HG02870 (cell line): ENCODE data around the gene LSS.
A peak's percentile ranks its signal among the peaks of the same experiment; 100 is the strongest.

ENCODE experiments used
- ATAC-seq: cut with Tn5 transposase; IDR thresholded peaks from one replicate; pipeline ENCODE4 v1.9.1; 2021; ENCODE audit warnings: mild to moderate bottlenecking, moderate library complexity; ENCODE audit not compliant: unreplicated experiment

The LSS gene

GRCh38 chr21:46228345-46229051, at the start of gene LSS:
TSS of gene LSS (minus strand) at chr21:46228774. CDS start at chr21:46228745, 29 bp downstream.
- peak; percentile 69 for ATAC-seq

DNA sequence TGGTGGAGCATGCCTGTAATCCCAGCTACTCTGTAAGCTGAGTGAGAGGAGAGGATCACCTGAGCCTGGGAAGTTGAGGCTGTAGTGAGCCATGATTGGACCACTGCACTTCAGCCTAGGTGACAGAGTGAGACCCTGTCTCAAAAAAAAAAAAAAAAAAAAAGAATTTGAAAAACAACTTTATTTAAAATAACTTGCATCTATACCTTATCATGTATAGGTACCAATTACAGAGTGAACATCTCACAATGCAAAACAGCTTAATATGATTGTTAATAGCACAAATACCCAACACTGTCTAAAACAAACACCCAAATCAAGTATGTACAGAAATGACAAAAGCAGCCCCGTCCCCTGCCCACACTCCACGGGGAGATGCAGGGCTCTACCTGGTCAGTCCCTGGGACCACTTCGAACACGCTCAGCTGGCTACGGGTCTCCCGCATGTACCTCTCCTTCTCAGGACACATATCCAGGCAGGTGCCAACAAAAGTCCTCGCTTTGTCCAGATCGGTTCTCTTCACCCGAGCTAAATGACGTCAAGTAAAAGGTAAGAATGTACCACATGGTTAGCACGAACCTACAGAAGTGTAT, 46.3 kb upstream of the LSS start:
- ATAC-seq, result no peak

DNA sequence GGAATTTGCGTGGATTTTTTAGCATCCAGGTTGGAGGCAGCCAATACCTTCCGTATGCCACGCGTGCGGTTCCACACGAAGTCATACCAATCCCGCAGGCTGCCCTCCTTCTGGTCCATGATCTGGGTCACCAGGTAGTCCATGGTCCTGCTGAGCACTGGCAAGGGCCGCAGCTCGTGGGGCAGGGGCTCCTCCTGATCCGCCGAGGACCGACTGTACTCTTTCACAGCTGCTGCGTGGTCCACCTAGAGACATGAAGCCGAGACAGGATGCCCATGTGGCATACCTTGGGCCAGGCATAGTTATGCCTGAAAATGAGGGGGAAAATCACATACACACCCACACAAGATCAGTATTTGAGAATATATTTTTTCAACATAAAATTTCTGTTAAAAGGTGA, 44.8 kb upstream of the LSS start:
- no peak for ATAC-seq

DNA sequence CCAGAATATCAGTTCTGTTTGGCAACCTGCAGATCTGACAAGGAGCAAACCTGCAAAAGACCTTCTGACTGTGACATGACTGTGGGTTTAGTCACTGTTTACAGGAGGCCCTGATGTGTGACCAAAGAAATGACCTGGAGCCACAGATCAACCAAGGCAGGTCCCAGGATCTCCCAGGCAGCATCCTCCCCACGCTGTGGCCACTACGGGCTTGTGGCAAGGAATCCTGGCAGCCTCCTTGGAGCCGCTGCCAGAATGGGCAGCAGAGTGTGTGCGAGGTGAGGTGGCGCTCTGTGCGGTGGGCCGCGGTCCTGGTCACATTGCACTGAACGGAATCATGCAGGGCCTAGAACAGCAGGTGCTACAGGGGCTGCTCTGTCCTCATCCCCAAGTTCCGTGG, 40.9 kb upstream of the LSS start:
- no peak for ATAC-seq

DNA sequence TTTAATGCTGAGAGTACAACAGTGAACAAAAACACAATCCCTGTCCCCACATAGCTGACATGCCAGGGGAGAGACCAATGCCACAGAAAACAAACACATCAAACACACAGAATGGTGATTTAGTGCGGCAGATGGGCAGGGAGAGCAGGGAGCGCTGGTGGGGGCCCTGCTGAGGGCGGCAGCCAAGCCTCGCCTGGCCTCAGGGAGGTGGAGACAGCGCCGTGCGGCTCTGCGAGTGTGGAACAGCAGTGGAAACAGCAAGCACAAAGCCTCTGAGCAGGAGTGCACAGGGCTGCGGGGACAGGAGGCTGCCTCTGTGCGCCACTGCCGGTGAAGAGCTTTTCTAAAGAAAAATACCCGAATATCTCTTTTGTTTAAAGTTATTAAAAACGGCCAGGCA, 39.8 kb upstream of the LSS start:
- ATAC-seq, result no peak

DNA sequence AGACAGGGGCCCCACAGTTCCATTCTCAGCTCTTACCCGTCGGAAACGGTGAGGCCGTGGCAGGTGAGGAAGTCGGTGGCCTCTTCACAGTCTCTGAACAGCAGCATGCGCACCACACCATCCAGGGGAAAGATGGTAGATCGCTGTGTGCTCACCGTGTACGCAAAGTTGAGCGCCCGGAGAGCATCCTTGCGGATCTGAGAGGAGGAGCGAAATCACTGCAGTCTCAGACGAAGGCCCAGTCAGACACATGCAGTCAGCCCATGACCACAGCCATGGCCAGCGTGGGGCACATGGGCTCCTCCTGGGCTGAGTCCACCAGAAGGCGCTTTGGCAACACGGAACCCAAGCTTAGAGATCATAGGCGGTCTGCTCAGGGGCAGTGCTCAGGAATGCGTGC, 38.4 kb upstream of the LSS start:
- ATAC-seq, result no peak

DNA sequence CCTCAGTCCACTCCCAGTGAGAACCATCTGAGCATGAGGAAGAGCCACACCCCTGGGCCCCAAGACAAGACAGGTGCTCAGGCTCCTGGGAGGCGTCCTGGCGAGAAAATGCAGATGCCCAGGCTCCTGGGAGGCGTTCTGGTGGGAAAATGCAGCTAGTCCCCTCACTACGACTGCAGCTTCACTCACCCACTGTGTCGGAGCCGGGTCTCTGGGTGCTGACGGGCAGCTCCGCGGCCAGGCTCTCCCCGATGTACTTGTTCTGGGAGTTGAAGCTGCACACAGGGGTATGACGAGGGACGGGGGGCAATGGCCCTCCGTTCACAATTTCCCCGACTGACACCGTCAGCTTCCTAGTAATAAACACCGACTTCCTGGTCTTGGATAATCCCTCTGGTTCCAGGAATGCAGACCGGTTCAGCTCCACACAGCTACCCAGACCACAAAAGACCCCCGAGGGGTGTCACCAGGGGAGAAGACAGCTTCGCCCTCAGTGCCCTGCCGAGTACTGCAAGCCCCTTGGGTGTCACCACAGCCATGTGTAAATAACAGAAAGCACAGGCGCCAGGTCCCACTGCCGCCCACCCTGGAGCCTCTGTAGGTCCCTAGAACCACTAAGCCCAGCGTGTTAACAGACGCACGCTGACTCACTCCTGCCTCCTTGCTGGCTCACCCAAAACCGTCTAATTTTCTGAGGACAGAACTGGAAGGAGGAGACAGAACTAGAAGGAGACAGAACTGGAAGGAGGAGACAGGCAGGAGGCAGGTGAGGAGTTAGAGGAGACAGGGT, 37.4 kb upstream of the LSS start:
- no peak for ATAC-seq

GRCh38 chr21:46264690-46265144, 36.1 kb upstream of the LSS start:
- ATAC-seq, result no peak

GRCh38 chr21:46264046-46264689, 35.6 kb upstream of the LSS start:
- no peak for ATAC-seq

DNA sequence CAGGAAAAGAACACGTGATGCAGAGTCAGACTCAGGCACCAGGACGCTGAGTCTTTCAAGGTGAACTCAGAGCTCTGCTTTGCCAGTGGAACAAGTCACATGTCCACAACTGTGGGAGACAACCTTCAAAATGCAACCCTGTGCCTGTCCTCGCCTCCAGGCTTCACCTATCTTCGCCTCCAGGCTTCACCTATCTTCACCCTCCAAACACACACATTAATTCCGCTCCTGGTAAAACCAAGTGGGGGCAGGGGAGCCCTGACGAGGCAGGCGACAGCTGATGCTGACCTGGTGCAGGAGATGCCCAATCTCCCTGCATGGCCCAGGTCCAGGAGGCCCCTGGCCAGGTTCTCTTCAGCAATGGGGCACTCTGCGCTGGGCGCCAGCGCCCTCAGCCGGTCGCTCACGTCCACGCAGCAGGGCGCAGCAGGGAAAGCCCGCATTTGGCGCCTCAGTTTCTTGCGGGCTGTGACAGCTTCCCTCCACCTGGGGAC, 28.0 kb upstream of the LSS start:
- ATAC-seq, result no peak

- ATAC-seq, result no peak
Measured at GRCh38 chr21:46255758-46256337, 27.3 kb upstream of the LSS start.

DNA sequence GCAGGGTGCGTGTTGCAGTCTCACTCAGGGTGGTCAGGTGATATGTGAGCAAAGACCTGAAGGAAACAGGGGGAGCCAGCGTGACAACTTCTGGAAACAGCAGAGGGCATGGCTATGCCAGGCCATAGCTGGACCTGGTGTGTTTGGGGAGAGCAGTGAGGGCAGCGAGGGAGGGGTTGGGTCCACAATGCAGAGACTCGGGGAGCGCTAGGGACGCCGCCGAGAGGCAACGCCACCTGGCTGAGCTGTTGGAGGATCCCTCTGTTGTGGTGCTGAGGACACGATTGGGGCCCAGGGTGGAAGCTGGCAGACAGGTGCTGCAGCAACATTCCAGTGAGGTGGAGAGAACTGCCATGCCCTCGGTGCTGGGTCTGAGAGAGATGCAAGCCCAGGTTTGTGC, 26.6 kb upstream of the LSS start:
- ATAC-seq, result no peak

GRCh38 chr21:46254208-46254975, 25.8 kb upstream of the LSS start:
- no peak for ATAC-seq

DNA sequence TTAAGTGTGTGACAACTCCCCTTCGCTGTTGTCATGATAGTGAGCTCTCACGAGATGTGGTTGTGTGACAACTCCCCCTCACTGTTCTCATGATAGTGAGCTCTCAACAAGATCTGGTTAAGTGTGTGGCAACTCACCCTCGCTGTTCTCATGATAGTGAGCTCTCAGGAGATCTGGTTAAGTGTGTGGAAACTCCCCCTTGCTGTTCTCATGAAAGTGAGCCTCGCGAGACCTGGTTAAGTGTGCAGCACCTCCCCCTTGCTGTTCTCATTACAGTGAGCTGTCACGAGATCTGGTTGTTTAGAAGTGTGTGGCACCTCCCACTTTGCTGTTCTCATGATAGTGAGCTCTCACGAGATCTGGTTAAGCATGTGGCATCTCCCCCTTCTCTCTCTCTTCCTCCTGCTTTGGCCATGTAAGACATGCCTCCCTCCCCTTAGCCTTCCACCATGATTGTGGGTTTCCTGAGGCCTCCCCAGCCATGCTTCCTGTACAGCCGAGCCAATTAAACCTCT, 25.1 kb upstream of the LSS start:
- ATAC-seq, result no peak

DNA sequence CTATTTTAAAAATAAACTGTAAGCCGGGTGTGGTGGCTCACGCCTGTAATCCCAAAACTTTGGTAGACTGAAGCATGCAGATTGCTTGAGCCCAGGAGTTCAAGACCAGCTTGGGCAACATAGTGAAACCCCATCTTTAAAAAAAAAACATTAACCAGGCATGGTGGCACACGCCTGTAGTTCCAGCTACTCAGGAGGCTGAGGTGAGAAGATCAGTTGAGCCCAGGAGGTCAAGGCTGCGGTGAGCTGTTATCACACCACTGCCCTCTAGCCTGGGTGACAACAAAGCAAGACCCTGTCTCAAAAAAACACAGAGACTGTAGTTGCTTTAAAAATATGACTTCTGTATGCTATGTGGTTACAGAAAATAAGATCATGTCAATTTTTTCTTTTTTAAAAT, 24.3 kb upstream of the LSS start:
- ATAC-seq, result no peak

DNA sequence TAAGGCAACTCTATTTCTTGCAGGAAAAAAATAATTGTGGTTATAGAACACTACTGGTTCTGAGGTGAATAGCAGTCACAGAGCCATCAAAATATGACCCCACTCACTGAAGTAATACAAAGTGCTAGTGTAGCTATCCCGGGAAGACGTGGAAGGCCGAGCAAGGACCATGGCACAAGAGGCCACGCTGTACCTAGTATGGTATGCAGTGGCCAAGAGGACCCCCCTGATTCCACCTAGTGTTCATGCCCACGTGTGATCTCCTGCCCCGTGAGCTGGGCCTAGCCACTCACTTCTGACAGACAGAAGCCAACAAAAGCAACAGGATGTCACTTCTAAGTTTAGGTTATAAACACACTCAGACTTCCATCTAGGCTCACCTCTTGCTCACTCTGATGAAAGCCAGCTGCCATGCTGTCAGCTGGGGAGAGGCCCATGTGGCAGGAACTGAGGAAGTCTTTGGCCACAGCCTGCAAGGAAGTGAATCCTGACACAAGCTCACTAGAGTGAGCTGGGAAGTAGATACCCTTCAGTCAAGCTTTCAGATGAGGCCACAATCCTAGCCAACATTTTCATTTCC, 21.7 kb upstream of the LSS start:
- no peak for ATAC-seq

DNA sequence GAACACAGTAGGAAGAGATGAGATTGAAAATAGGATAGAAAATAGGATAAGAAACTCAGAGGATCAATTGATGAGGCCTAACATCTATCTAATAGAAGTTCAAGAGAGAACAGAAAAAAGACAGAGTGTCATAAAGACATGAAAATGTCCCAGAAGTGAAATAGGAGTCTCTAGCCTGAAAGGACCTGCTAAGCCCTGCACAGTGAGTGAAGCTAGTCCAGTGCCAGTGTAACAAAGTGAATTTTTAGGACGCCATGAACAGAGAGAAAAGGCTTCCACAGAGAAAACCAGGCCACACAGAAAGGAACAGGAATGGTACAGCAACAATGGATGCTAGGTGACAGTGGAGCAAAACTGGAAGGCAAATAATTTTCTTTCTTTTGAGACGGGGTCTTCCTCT, 20.3 kb upstream of the LSS start:
- ATAC-seq, result no peak

- no peak for ATAC-seq
Measured at GRCh38 chr21:46248422-46248782, 19.8 kb upstream of the LSS start.

DNA sequence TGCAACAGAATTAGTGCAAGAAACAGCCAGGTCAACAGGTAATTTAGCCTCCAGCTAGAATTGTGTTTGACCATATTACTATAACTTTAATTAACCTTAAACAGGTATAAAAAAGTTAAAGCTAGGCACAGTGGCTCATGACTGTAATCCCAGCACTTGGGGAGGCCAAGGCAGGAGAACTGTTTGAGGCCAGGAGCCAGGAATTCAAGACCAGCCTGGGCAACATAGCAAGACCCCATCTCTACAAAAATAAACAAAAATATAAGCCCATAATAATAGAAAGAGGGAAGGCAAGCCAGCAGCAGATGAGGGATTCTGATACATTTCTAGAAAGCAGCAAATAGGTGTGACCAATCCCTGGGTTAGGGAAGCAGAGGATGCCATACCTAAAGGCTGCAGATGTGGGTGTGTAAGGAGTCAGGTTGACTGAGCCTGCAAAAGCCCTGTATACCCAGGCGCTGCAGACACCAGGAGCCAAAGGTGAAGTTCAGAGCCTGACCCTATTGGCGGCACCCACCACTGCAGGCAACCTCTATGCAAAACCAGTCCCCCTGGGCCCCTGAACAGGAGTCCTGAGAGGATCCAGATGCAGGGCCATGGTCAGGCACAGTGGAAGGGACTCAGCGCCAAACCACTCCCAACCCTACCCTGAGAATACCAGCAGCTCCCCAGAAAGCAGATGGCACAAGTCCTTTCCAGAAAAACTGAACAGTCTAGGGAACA, 19.3 kb upstream of the LSS start:
- no peak for ATAC-seq
